Activated naive CD4-positive, alpha-beta T cell treated with anti-CD3 and anti-CD28 coated beads for 36 hours (primary cell): ENCODE results near the gene NIPA2. TPM values are rescaled to one million over a fixed set of nuclear protein-coding genes. Genes with fewer than 3 reads are reported as not detected.

Experiments
- CTCF ChIA-PET: fragments of 350-600 bp; sonication (Branson Sonifier 250); formaldehyde crosslinking; loops from one replicate; lab custom pipeline; 2021; ENCODE audit warnings: antibody characterized with exemption; lab: Charles Lee
- DNase-seq: peaks from one replicate; pipeline ENCODE4 v3.0.0-alpha.2; 2020
- H3K27ac Mint-ChIP-seq: one replicate; pipeline ENCODE4 v1.8.0; 2021; ENCODE audit warnings: mild to moderate bottlenecking, mixed read lengths
- H3K27me3 Mint-ChIP-seq: one replicate; pipeline ENCODE4 v1.8.0; 2021; ENCODE audit warnings: low read depth, mixed read lengths
- H3K36me3 Mint-ChIP-seq: one replicate; pipeline ENCODE4 v1.8.0; 2021; ENCODE audit warnings: low read depth, mixed read lengths
- H3K4me1 Mint-ChIP-seq: one replicate; pipeline ENCODE4 v1.8.0; 2021; ENCODE audit warnings: low read depth, mixed read lengths
- H3K4me3 Mint-ChIP-seq: one replicate; pipeline ENCODE4 v1.8.0; 2021; ENCODE audit warnings: mild to moderate bottlenecking, moderate library complexity, mixed read lengths
- H3K9me3 Mint-ChIP-seq: one replicate; pipeline ENCODE4 v1.8.0; 2021; ENCODE audit warnings: mixed read lengths
- intact Hi-C: fragments of 100-400 bp; cut with micrococcal nuclease; formaldehyde crosslinking; loops from one replicate; pipeline ENCODE4 v1.15.1; 2023
- total RNA-seq, 2 experiments: library from RNA; stranded (reverse); gene quantifications; one replicate each; pipeline ENCODE4 v1.2.3, GENCODE V29; 2021

Gene NIPA2
- total RNA-seq, 2 experiments from 2014 or later, result 47.0 to 47.9 TPM

DNA sequence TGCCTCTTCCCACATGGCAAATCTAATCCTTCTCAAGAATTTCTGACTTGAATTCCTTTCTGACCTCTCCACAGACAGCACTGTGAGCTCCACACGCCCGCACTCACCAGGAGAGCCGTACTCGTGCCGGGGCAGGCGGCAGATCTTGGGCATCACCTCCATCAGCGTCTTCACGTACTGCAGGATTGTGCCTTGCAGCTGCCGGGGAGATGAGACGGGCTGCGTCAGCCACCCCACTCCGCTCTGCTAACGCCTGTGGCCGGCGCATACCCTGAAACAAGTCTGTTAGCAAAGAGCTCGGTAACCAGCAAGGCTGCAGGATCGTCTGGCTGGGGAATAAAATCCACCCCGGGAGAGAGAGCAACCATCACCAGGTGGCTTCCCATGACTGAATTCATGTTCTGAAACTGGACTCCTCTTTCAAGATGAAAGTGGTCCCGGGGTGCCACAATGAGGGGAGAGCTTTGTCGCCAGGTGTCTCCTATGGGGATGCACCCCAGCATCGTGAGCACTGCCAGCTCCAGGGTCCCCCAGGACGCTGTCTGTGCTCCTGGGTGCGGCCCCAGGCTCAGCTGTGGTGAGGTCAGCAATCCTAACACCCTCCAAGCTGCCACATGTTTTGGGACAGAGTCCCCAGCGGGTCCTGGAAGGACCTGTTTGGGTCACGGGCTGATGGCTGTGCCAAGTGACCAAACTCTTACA is 43.4 kb downstream of the NIPA2 start:
- peaks cover 2% of the 10 kb centered on the region for H3K9me3 Mint-ChIP-seq
- CTCF ChIA-PET, result no interaction called here
- H3K4me1 Mint-ChIP-seq, result no peaks in the 10 kb centered on the region
- H3K27ac Mint-ChIP-seq, result no peak overlapping the region
- H3K36me3 Mint-ChIP-seq, result peaks cover 10% of the 10 kb centered on the region
- H3K27me3 Mint-ChIP-seq, result no peaks in the 10 kb centered on the region
- no peak overlapping the region for H3K4me3 Mint-ChIP-seq
- intact Hi-C loops, result no loop called here
- DNase-seq, result no peak

DNA sequence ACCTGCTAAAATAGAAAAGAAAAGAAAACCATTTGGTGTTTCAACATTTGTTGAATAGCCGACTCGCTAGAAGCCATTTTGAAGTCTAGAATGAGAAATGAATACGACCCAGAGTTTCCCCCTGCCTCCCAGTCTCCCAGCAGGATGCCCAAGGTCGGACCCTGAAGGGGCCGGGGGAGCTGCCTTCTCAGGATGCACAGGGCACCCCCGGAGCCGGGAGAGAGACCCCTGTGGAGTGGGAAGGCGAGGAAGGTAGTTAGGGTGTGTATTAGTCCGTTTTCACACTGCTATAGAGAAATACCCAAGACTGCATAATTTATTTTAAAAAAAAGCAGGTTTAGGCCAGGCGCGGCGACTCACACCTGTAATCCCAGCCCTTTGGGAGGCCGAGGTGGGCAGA is 44.7 kb downstream of the NIPA2 start:
- CTCF ChIA-PET, result no interaction called here
- Mint-ChIP-seq H3K27me3 (no peaks in the 10 kb centered on the region), H3K4me1 (no peaks in the 10 kb centered on the region), H3K9me3 (no peaks in the 10 kb centered on the region), H3K36me3 (peaks cover 3% of the 10 kb centered on the region), H3K4me3 (no peak overlapping the region), H3K27ac (no peak overlapping the region)
- no peak for DNase-seq
- intact Hi-C loops, result no loop called here

DNA sequence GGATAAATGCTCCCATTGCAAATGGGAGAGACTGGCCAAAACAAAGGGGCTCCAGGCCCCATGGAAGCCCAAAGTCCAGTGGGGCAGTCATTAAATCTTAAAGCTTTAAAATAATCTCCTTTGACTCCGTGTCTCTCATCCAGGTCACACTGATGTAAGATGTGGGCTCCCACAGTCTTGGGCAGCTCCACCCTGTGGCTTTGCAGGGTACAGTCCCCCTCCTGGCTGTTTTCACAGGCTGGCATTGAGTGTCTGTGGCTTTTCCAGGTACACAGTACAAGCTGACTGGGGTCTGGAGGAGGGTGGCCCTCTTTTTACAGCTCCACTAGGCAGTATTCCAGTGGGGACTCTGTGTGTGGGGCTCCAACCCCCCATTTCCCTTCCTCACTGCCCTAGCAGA is 45.9 kb downstream of the NIPA2 start:
- Mint-ChIP-seq H3K27ac (no peak overlapping the region), H3K36me3 (peaks cover 3% of the 10 kb centered on the region), H3K27me3 (no peaks in the 10 kb centered on the region), H3K4me1 (no peaks in the 10 kb centered on the region), H3K4me3 (no peak overlapping the region), H3K9me3 (no peaks in the 10 kb centered on the region)
- intact Hi-C loops, result no loop called here
- DNase-seq, result peak; percentile 16
- CTCF ChIA-PET, result interaction anchor here (0.6 to 1.2 kb wide), 2 partner anchors 16 to 152 kb away, joined by 3 read pairs; no protein-coding TSS in a partner anchor

DNA sequence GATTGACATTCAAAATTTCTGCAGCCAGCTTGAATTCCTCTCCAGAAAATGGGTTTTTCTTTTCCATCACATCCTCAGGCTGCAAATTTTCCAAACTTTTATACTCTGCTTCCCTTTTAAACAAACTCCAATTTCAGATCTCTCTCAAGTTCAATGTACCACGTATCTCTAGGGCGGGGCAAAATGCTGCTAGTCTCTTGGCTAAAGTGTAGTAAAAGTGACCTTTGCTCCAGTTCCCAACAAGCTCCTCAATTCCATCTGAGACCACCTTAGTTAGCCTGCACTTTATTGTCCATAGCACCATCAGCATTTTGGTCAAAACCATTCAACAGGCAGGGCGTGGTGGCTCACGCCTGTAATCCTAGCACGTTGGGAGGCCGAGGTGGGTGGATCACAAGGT is 46.7 kb downstream of the NIPA2 start:
- Mint-ChIP-seq H3K27me3 (no peaks in the 10 kb centered on the region), H3K4me1 (no peaks in the 10 kb centered on the region), H3K27ac (no peak overlapping the region), H3K9me3 (no peaks in the 10 kb centered on the region), H3K36me3 (peaks cover 3% of the 10 kb centered on the region), H3K4me3 (no peak overlapping the region)
- DNase-seq, result no peak
- CTCF ChIA-PET, result interaction anchor here (0.6 to 1.2 kb wide), 2 partner anchors 25 to 151 kb away, joined by 3 read pairs; no protein-coding TSS in a partner anchor
- intact Hi-C loops, result no loop called here

DNA sequence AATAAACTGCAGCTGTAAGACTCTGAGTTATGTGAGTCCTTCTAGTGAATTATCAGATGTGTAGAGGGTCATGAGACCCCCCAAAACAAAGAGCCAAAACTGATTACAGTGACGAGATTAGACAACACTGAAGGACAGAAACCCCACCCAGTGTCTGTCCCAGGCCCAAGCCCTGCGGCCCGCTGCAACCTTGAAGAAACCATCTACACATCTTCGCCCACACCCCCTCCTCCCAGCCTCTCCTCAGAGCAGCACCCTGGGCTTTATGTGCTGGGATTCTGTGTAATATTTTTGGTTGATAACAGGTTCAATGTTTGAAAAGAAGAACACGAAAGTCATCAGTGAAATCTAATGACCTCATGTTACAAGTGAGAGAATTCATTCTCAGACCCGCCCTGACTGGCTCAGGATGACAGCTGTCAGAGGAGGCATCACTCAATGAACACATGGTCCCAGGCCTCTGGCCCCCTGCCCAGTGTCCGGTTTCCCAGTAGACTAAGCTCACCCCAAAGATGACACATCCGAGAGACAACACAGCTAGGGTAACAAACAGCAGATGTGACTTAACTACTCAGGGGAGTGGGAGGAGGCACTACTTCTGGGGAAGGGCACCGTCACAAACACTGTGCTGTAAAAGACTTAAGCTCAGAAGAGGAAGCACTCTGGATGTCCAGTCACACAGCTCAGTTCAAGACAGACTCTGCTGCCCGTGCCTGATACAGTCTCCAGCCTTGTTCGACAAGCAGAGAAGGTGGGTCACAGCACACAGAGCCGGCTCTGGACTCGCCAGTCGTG is 48.9 kb downstream of the NIPA2 start:
- no peaks in the 10 kb centered on the region for H3K36me3 Mint-ChIP-seq
- no peaks in the 10 kb centered on the region for H3K4me1 Mint-ChIP-seq
- intact Hi-C loops, result no loop called here
- H3K27me3 Mint-ChIP-seq, result no peaks in the 10 kb centered on the region
- no peak overlapping the region for H3K4me3 Mint-ChIP-seq
- CTCF ChIA-PET, result no interaction called here
- H3K27ac Mint-ChIP-seq, result no peak overlapping the region
- no peaks in the 10 kb centered on the region for H3K9me3 Mint-ChIP-seq
- no peak for DNase-seq

DNA sequence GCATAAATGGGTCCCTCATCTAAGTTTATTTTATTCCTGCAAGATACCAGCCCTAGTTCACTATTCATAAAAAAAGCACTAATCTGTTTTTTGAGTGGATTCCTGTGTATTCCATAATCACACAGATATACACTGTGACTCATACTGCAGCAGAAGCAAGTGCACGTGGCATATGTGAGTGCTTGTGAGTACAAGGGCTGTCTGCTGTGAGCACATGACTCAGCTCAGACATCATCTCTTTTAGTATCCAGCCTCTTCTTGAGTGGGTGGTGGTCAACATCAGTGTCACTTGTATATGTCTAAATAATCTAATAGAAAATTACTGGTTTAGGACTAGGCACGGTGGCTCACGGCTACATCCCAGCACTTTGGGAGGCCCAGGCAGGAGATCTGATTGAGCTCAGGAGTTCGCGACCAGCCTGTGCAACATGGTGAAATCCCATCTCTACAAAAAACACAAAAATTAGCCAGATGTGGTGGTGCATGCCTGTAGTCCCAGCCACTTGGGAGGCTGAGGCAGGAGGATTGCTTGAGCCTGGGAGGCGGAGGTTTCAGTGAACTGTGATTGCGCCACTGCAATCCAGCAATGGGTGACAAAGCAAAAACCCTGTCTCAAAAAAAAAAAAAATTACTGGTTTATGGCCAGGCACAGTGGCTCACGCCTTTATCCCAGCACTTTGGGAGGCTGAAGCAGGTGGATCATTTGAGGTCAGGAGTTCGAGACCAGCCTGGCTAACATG is 49.8 kb downstream of the NIPA2 start:
- CTCF ChIA-PET, result no interaction called here
- H3K4me3 Mint-ChIP-seq, result no peak overlapping the region
- H3K9me3 Mint-ChIP-seq, result no peaks in the 10 kb centered on the region
- H3K27me3 Mint-ChIP-seq, result no peaks in the 10 kb centered on the region
- no peaks in the 10 kb centered on the region for H3K36me3 Mint-ChIP-seq
- no peak for DNase-seq
- intact Hi-C loops, result no loop called here
- no peak overlapping the region for H3K27ac Mint-ChIP-seq
- H3K4me1 Mint-ChIP-seq, result no peaks in the 10 kb centered on the region

DNA sequence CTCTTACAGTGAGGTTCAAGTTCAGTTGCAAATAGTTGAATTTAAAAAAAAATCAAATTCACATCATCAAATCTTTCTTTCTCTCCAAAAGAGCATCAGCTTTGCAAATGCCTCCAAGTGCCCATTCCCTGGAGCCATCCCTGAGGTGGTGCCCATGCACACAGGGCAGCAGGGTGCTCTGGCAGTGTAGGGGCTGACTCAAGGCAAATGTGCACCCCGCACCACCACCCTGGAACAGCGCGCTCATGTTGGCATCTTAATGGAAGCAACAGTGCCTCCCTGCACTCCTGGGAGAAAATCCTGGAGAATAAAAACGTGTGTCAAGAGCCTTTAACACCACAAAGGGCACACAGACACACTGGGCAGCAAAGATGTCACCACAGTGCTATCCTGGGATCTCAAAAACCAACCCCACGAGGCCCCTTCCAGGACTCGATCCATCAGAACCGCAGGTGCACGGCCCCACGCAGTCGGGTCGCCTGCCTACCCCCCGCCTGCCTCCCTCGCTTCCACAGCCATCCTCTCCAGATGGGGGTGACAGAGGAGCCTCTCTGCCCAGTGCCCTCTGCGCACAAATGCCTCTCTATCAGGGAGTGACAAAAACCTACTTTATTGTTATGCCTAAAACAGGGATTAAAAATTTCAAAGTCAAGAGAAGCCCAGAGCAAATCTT is 50.8 kb downstream of the NIPA2 start:
- DNase-seq, result no peak
- no peaks in the 10 kb centered on the region for H3K9me3 Mint-ChIP-seq
- no peaks in the 10 kb centered on the region for H3K4me1 Mint-ChIP-seq
- no peak overlapping the region for H3K4me3 Mint-ChIP-seq
- H3K27ac Mint-ChIP-seq, result no peak overlapping the region
- intact Hi-C loops, result no loop called here
- CTCF ChIA-PET, result no interaction called here
- H3K36me3 Mint-ChIP-seq, result no peaks in the 10 kb centered on the region
- no peaks in the 10 kb centered on the region for H3K27me3 Mint-ChIP-seq

DNA sequence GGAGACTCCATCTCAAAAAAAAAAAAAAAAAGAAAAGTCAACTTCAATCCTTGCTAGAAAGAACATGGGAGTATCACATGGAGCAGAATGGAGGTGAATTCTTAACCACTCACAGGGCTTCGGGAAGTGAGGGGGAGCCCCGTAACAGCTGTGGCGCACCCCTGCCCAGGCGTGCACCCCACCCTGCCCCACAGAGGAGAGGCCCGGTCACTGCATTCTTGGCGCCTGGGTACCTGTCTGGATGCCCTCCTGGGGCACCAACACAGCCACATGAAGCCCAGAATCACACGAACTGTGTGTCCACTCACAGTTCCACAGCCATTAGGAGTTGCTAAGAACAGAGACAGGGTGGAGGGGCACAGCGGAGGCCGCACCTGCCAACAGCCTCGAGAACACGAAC is 51.8 kb downstream of the NIPA2 start:
- Mint-ChIP-seq H3K36me3 (no peaks in the 10 kb centered on the region), H3K27me3 (no peaks in the 10 kb centered on the region), H3K4me3 (no peak overlapping the region), H3K4me1 (no peaks in the 10 kb centered on the region), H3K27ac (no peak overlapping the region), H3K9me3 (no peaks in the 10 kb centered on the region)
- DNase-seq, result no peak
- CTCF ChIA-PET, result no interaction called here
- intact Hi-C loops, result no loop called here

DNA sequence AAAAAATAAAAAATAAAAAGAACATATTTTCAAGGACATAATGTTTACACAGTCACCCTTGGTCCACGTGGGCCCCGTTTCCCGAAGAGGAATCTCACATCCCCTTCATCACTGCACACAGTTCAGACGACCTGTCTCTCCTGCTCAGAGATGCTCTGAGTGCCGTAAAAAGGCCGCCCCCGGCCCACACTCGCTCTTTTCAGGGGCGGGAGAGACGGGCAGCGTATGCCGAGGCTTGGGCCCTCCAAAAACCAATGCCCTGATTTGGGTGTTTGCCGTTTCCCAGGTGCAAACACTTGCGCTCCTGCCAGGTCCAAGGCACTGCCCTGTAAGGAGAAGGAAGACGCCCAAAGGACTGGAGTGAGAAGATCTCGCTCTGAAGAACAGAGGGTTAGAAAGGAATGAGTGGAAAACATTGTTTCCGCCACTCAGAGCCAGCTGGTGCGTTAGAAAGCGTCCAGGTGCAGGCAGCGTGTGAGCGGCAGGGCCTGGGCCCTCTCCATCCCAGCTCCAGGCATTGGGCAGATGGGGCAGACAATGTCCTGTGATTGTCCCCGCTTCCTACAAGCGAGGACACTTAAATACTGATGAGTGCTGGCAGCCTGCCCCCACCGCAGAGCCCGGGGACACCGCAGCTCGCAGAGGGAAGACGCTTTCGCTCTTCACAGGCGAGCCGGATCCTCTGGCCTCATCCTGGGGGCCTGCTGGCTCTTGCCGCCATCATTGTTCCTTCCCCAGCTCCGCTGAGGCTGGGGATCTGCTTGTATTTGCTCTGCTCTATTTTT is 53.2 kb downstream of the NIPA2 start:
- Mint-ChIP-seq H3K4me3 (no peak overlapping the region), H3K4me1 (no peaks in the 10 kb centered on the region), H3K9me3 (no peaks in the 10 kb centered on the region), H3K36me3 (no peaks in the 10 kb centered on the region), H3K27ac (no peak overlapping the region), H3K27me3 (no peaks in the 10 kb centered on the region)
- CTCF ChIA-PET, result no interaction called here
- intact Hi-C loops, result no loop called here
- no peak for DNase-seq

DNA sequence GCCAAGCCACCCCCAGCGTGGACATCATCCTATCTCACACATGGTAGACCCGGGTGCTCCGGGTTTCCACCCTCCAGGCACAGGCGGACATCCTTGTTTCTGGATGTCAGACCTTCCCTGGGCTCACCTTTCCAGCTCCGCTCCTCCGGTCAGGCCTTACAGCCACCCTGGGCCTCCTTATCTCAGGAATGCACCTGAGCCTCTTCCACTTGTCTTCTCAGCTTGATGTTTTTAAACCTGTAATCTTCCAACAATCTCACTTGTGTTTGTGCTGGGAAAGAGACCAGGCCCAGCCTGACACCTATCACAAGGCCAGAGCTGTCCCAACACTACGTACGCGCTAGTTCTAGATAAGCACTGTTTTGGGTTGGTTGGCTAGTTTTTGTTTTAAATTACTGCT is 53.9 kb downstream of the NIPA2 start:
- H3K9me3 Mint-ChIP-seq, result no peaks in the 10 kb centered on the region

DNA sequence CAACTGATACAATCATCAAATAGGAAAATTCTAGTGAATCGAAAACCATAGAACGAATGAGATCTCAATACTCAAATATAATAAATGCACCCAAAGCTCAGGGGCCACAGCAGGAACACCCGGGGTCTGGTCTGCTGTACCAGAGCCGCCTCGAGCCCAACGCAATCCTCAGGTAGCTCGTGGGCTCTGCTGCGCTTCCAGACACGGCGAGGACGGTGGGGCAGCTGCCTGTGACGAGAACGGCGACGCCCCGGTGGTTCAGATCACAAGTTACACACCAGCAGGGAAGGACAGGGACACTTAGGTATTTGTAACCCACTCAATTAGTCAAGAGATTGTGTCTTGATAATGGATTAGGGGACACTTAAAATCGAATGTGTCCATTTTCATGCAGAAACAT is 54.6 kb downstream of the NIPA2 start:
- CTCF ChIA-PET, result no interaction called here
- Mint-ChIP-seq H3K36me3 (no peaks in the 10 kb centered on the region), H3K4me1 (no peaks in the 10 kb centered on the region), H3K27ac (no peak overlapping the region), H3K4me3 (no peak overlapping the region), H3K9me3 (no peaks in the 10 kb centered on the region), H3K27me3 (no peaks in the 10 kb centered on the region)
- DNase-seq, result no peak
- intact Hi-C loops, result no loop called here

More for the DNA sequence above, 53.9 kb downstream of the NIPA2 start:
- intact Hi-C loops, result no loop called here
- DNase-seq, result no peak
- Mint-ChIP-seq H3K36me3 (no peaks in the 10 kb centered on the region), H3K27ac (no peak overlapping the region), H3K4me3 (no peak overlapping the region), H3K4me1 (no peaks in the 10 kb centered on the region), H3K27me3 (no peaks in the 10 kb centered on the region)
- CTCF ChIA-PET, result interaction anchor here (0.5 kb wide), 1 partner anchor 44 kb away, joined by 3 read pairs; no protein-coding TSS in a partner anchor
